Measurements from ENCODE around the gene NCOA1.

DNA sequence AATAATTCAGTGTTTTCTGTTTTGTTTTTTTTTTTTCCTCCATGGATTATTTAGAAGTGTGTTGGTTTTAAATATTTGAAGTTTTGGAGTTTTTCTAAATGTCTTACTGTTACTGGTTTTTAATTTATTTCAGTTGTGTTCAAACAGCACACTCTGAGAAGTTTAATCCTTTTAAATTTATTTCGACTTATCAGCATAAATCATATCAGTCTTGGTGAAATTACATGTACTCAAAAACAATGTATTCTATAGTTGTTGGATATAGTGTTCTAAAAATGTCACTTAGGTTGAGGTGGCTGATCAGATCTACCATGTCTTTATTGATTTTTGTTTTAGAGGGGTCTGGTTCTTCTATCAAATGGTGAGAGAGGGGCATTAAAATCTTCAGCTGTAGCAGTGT is 134.7 kb downstream of the NCOA1 start:
- TF ChIP-seq POLR2A (IDR thresholded peaks at IDR 0.05; ENCODE audit: low read length) (no peak), GATA1 (IDR thresholded peaks at IDR 0.05; ENCODE audit: low read depth, low read length) (no peak)
